SIG-M5 (cell line): ENCODE results near the gene SLC9A5.
A peak's percentile ranks its signal among the peaks of the same experiment; 100 is the strongest.

Experiments
- DNase-seq: peaks from one replicate; lab custom pipeline; 2025; lab: John Stamatoyannopoulos, UW

The SLC9A5 gene

GRCh38 chr16:67213197-67214019 lies 35.4 kb upstream of the SLC9A5 start:
- no peak for DNase-seq

GRCh38 chr16:67215706-67216105 lies 33.1 kb upstream of the SLC9A5 start:
- DNase-seq, result no peak

- no peak for DNase-seq
Measured at GRCh38 chr16:67216612-67217490, 31.9 kb upstream of the SLC9A5 start.

GRCh38 chr16:67223992-67224391 lies 24.8 kb upstream of the SLC9A5 start:
- DNase-seq, result no peak

- no peak for DNase-seq
Measured at GRCh38 chr16:67226295-67226803, 22.4 kb upstream of the SLC9A5 start.

GRCh38 chr16:67226804-67227566 lies 21.8 kb upstream of the SLC9A5 start, which contains the start of gene TMEM208:
TMEM208 (plus strand) TSS chr16:67227130; CDS start chr16:67227219, 89 bp downstream.
- peak; percentile 85 for DNase-seq

GRCh38 chr16:67227567-67227921 lies 21.2 kb upstream of the SLC9A5 start:
- no peak for DNase-seq

- no peak for DNase-seq
Measured at GRCh38 chr16:67228034-67228785, 20.6 kb upstream of the SLC9A5 start.

GRCh38 chr16:67228905-67229304 lies 19.9 kb upstream of the SLC9A5 start:
- no peak for DNase-seq

- DNase-seq, result no peak
Measured at GRCh38 chr16:67229906-67230808, 18.6 kb upstream of the SLC9A5 start.

GRCh38 chr16:67230809-67231660 lies 17.7 kb upstream of the SLC9A5 start:
- DNase-seq, result no peak

GRCh38 chr16:67233596-67233995 lies 15.2 kb upstream of the SLC9A5 start:
- no peak for DNase-seq

GRCh38 chr16:67234180-67234597 lies 14.6 kb upstream of the SLC9A5 start:
- no peak for DNase-seq

- no peak for DNase-seq
Measured at GRCh38 chr16:67235816-67236562, 12.8 kb upstream of the SLC9A5 start.

GRCh38 chr16:67236563-67237395 lies 12.0 kb upstream of the SLC9A5 start:
- DNase-seq, result no peak

- no peak for DNase-seq
Measured at GRCh38 chr16:67237396-67238277, 11.1 kb upstream of the SLC9A5 start.

- DNase-seq, result no peak
Measured at GRCh38 chr16:67238278-67238575, 10.6 kb upstream of the SLC9A5 start.
